Right renal pelvis (tissue), 4 donors: Measurements from ENCODE around the gene ARPIN. TPM values are rescaled to one million over a fixed set of nuclear protein-coding genes. Genes with fewer than 3 reads are reported as not detected.

Source experiments
- DNase-seq, 4 donors: peaks; one replicate each; pipeline ENCODE4 v3.0.0-alpha.2; 2013; ENCODE audit warnings: low read depth in 4 of 4, low spot score in 3 of 4, missing footprints in 1 of 4
- polyA plus RNA-seq, 4 donors: library from polyadenylated mRNA; unstranded; fragments of 120-200 nt; gene quantifications; one replicate each; pipeline ENCODE4 v1.2.1, GENCODE V29; 2013; ENCODE audit not compliant: insufficient read length in 4 of 4

The ARPIN gene
- polyA plus RNA-seq, 4 donors, result 25.5 to 31.1 (median 29.7) TPM

- DNase-seq, result no peak
Observed at GRCh38 chr15:89847101-89847500, 65.7 kb downstream of the ARPIN start.

- no peak for DNase-seq
Observed at GRCh38 chr15:89845305-89845893, 67.4 kb downstream of the ARPIN start.

Other genes with a start within 250 kb of the ARPIN start
- 1 to 10 TPM in 1 of 4 donors, under 1 TPM in 3; 0.68 to 1.3 (median 0.93) TPM for gene PLIN1, start 233.6 kb downstream of the ARPIN start, polyA plus RNA-seq
- 10 to 100 TPM; 16.3 to 22.1 (median 20.0) TPM for gene PEX11A, start 222.2 kb downstream of the ARPIN start, polyA plus RNA-seq
- gene WDR93, start 222.1 kb downstream of the ARPIN start, polyA plus RNA-seq, result 1 to 10 TPM; 2.1 to 3.1 (median 2.3) TPM
- gene MESP1, start 161.7 kb downstream of the ARPIN start, polyA plus RNA-seq, result 1 to 10 TPM in 3 of 4 donors, under 1 TPM in 1; 0.72 to 1.9 (median 1.2) TPM
- under 1 TPM; 0.18 to 0.80 (median 0.52) TPM for gene MESP2, start 136.6 kb downstream of the ARPIN start, polyA plus RNA-seq
- gene ANPEP, start 98.1 kb downstream of the ARPIN start, polyA plus RNA-seq, result 100 to 1,000 TPM in 2 of 4 donors, 10 to 100 TPM in 2; 66.5 to 128 (median 98.2) TPM
- 10 to 100 TPM; 36.4 to 51.2 (median 40.2) TPM for gene AP3S2, start 19.0 kb downstream of the ARPIN start, polyA plus RNA-seq
- gene ZNF710, start 88.4 kb upstream of the ARPIN start, polyA plus RNA-seq, result 10 to 100 TPM; 20.3 to 24.9 (median 23.0) TPM
- 100 to 1,000 TPM; 194 to 243 (median 217) TPM for gene IDH2, start 189.5 kb upstream of the ARPIN start, polyA plus RNA-seq